Stimulated activated CD4-positive, alpha-beta T cell treated with anti-CD3 and anti-CD28 coated beads, Interleukin-15, amount 100 ng/mL, for 48 hours (primary cell): Measurements from ENCODE around the gene PHACTR3.

Experiments
- DNase-seq, 2 donors: peaks; one replicate each; pipeline ENCODE4 v3.0.0-alpha.2; 2020; ENCODE audit warnings: low read depth in 2 of 2

The PHACTR3 gene

GRCh38 chr20:59588236-59588855 lies 16.0 kb upstream of the PHACTR3 start:
- DNase-seq: no peak

- DNase-seq: no peak
Observed at GRCh38 chr20:59589086-59589684, 15.2 kb upstream of the PHACTR3 start.

GRCh38 chr20:59591061-59591460 lies 13.3 kb upstream of the PHACTR3 start:
- no peak for DNase-seq

GRCh38 chr20:59596690-59597089 lies 7.7 kb upstream of the PHACTR3 start:
- DNase-seq: no peak

GRCh38 chr20:59597240-59597639 lies 7.1 kb upstream of the PHACTR3 start:
- DNase-seq: no peak

- peak in 1 of 2 donors; percentile 9 for DNase-seq
Observed at GRCh38 chr20:59598625-59599310, 5.6 kb upstream of the PHACTR3 start.

GRCh38 chr20:59599941-59600340 lies 4.4 kb upstream of the PHACTR3 start:
- no peak for DNase-seq

GRCh38 chr20:59600472-59600871 lies 3.9 kb upstream of the PHACTR3 start:
- no peak for DNase-seq

GRCh38 chr20:59602546-59603080 lies 1.7 kb upstream of the PHACTR3 start:
- DNase-seq: no peak

- DNase-seq: no peak
Observed at GRCh38 chr20:59603176-59603575, 1.2 kb upstream of the PHACTR3 start.

GRCh38 chr20:59604741-59605600 lies 631 bp downstream of the PHACTR3 start:
- DNase-seq: no peak

GRCh38 chr20:59605601-59606364 lies 1.4 kb downstream of the PHACTR3 start:
- no peak for DNase-seq

GRCh38 chr20:59606566-59606965 lies 2.2 kb downstream of the PHACTR3 start:
- DNase-seq: no peak

GRCh38 chr20:59608396-59608795 lies 4.1 kb downstream of the PHACTR3 start:
- DNase-seq: no peak

- DNase-seq: no peak
Observed at GRCh38 chr20:59608871-59609270, 4.5 kb downstream of the PHACTR3 start.

GRCh38 chr20:59611286-59611685 lies 6.9 kb downstream of the PHACTR3 start:
- DNase-seq: no peak

- DNase-seq: no peak
Observed at GRCh38 chr20:59613861-59614260, 9.5 kb downstream of the PHACTR3 start.

GRCh38 chr20:59614714-59615113 lies 10.4 kb downstream of the PHACTR3 start:
- no peak for DNase-seq

GRCh38 chr20:59616306-59616705 lies 12.0 kb downstream of the PHACTR3 start:
- no peak for DNase-seq

- DNase-seq: no peak
Observed at GRCh38 chr20:59617221-59617620, 12.9 kb downstream of the PHACTR3 start.

- DNase-seq: no peak
Observed at GRCh38 chr20:59618131-59618530, 13.8 kb downstream of the PHACTR3 start.
